HG02588 (cell line): ENCODE measurements around the gene ZNF385C.

Source experiments
- ATAC-seq: cut with Tn5 transposase; IDR thresholded peaks from one replicate; pipeline ENCODE4 v1.9.1; 2021; ENCODE audit warnings: mild to moderate bottlenecking, moderate library complexity; ENCODE audit not compliant: unreplicated experiment

ZNF385C gene

DNA sequence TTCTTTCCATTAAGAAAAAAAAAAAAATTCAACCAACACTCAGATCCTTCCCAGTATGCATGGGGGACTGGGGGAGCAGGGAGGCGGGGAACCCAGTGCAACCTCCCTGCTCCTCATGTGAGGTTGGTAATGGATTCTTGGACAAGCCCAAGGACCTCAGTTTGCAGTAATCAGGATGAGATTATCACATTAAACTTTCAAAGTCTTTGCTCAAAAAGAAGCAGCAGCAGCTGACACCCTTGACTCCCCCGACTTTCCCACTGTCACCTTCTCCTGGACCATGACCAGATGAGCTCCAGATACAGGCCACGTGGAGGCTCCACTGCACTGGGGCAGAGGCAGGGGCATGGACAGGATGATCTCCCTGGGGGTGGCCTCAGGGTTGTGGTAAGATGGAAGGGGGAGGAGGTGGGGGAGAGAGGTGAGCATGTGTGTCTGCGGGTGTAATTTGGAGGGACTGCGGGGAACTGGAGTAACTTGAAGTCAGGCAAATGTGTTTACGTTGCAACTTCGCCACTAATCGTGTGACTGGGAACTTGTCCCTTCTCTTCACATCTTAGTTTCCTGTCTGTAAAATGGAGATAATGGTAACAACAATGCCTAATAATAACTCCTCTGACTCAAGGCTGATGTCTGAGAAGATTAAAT is 19.8 kb downstream of the ZNF385C start:
- ATAC-seq: no peak

DNA sequence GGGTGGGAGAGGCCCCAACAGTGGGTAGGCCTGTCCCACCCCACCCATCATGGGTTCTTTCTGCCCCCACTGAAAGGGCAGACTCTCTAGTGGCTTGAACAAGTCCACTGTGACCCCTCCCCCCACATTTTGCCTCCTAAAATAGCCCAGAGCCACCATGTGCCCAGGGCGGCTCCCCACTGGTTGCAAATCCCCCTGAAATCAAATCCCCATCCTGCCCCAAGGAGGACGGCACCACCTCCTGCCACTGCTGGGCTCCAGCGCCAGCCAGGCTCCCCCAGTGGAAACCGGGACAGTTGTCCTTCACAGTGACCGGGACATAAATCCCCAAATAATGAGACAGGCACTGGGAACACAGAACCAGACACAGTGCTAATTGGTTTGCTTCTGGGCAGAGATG is 20.5 kb downstream of the ZNF385C start:
- no peak for ATAC-seq

DNA sequence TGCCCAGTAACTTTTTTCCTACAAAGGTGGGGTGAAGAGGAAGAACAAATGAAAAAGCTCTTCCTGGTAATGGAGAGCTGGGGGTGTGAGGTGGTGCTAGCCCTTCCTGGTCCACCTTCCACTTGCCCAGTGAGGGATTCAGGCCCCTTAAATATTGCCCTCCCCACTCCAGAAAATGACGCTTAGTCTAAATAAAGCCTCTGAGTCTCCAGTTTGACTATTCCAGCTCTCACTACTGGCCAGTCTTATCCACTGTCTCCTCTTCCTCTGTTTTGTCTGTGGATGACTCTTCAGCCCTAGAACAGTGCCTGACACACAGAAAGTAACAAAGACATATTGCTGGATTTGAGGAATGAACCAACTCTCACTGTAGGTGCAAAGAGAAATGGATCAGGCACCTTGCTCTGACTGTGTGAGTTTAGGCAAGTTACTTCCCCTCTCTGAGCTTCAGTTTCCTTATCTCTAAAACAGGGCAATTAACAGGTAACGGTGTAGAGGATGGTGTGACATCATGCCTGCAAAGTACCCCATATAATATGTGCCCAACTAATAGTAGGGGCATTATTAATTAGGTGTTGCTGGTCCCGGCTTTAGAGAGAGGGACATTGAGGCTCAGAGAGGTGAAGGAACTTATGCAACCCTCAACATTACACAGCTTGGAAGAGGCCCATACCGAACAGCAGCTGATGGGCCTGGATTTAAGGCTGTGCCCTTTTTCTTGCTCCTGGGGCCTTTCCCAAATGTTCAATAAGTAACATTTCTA is 21.3 kb downstream of the ZNF385C start:
- ATAC-seq: no peak

DNA sequence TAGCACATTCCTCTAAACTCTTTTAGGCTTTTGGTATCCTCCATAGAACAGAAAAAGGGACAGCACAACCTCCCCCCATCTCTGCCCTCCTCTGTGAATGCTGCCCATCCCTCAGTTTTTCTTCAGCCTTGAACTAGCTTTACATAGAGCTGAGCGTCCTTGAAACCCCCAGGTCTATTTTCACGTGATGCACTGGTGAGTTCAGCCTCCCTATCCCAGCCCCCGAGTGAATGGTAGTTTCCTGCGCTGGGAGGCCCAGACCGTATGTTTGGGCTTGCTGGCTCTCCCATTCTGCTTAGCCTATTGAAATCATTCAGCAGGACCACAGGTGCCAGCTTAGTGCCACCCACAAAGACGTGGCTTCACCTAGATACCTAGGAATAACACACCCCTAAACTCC is 22.5 kb downstream of the ZNF385C start:
- no peak for ATAC-seq

DNA sequence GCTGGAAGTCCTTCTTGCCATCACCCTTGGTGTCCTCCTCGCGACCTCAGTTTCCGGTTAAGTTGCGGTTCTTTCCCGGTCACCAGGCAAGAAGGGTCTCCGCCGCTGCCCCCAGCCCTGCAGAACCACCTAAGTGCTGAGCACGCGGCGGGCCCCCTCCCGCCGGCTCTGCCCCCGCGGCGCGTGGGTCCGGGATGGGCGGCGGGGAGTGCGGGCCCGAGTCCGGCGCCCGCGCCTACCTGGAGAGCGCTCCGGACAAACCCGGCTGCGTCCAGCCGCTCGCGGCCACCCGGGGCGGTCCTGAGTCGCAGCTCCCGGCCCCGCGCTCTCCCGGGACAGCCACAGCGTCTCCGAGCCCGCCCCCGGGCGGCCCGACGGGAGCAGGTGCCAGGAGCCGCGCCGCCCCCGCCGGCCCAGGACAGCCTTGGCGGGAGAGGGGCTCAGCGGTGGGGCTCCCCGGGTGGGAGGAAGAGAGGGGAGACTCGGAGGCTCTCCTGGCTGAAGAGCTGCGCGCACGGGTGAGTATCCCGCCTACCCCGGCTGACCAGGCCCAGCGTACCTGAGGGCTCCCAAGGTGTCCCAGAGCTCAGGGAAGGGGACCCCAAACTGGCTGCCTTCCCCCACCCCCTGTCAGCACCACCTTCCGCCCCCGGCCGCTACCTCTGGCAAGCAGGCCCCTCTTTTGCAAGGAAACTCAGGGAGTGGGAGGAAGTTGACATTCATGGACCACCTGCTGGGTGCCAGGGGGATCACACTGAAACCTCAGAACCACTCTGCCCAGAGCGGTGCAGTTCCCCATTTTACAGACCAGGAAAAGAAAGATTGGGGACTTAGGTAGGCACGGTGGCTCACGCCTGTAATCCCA is 25.7 kb downstream of the ZNF385C start:
- no peak for ATAC-seq

DNA sequence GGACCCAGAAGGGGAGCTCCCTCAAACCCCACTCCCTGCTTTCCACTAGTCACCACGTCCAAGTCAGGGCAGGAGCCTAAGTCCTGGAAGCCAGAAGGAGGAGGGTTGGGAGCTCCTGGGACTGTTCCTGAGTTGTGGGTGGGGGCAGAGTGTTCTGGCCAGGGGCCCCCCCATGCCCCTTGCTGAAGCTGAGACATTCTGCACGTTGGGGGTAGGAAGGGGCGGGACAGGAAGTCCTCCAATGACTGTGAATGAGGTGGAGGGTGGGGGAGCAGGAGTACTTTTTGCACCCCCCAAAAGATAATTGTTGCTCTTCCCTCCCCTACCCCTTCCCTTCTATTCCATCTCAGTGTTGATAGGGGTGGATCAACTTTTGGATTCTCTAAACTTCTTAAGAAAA is 26.5 kb downstream of the ZNF385C start:
- ATAC-seq: no peak

DNA sequence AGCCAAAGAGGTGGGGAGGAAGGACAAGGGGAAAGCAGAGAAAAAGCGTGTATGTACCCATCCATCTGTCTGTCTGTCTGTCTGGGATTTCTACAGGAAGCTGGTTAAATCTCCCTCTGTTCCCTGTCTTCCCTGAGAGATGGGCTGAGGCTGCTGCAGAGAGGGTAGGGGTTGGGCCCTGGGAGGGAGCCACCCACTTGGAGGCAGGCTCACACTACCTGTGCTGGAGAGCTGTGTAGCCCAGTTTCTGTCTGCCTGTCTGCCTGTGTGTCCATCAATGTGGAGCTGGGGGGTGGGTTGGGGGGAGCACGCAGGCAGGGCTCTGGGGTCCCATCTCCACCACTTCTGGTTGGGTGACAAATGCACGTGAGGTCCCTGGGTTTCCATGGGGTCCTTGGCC is 29.3 kb downstream of the ZNF385C start:
- ATAC-seq: no peak

DNA sequence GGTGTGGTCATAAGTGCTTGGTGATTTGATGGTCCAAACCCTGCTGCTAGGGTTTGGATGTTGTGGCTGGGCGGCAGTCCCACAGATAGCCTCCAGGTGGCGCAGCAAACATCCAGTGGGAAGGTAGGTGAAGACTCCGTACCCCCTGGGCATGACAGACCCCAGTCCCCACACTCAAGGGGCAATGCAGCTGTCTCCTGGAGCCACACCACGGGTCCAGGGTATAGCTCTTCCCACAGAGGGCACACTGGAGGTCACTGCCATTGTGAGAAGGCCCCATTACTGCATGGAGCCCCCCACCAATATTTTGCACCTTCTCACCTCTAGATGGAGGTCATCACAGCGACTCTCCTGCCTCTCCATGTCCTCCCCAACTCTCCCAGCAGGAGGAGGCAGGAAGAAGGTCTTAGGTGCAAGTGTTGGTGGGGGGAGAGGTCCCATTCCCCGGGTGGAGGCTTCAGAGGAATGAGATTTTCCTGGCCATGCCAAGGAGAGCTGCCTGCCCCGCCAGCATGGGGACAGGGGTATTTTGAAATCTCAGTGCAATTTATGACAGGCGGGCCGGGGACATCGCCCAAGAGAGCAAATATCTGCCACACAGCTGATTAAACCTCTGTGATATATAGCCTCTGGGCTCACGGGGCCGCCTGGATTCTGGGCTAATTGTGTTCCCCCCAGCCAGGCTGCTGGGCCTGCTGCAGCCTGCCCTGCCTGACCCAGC is 30.7 kb downstream of the ZNF385C start:
- ATAC-seq: no peak

DNA sequence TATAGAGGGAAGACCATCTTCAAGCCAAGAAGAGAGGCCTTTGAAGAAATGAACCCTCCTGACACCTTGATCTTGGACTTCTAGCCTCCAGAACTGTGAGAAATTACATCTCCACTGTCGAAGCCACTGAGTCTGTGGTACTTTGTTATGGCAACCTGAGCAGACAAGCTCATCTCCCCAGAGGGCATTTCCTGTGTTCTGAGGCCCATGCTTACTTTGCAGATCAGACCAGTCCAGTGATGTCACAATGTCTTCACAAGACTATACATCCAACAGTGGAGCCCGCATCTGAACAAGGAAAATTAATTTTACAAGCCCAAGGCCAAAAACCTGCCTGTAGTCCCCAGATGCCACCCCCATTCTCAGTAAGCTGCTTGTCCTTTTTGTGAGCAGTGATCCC is 33.1 kb downstream of the ZNF385C start:
- no peak for ATAC-seq

DNA sequence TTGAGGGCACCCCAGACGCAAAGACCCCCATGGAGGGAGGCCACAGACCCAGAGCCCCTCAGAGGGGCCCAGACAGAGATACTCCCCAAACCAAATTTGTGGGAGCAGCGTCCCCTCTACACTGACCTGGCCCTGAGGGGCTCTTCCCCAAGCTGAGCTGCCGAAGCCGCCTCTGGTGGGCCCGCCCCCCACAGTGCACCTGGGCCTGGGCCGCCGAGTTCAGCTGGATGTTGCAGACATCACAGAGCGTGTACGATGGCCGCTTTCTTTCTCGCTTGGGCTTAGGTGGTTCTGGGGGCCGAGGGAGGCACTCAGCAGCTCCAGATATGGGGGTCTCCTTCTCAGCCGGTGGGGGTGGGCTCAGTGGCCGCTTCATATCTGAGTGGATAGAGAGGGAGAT is 35.6 kb downstream of the ZNF385C start:
- no peak for ATAC-seq

DNA sequence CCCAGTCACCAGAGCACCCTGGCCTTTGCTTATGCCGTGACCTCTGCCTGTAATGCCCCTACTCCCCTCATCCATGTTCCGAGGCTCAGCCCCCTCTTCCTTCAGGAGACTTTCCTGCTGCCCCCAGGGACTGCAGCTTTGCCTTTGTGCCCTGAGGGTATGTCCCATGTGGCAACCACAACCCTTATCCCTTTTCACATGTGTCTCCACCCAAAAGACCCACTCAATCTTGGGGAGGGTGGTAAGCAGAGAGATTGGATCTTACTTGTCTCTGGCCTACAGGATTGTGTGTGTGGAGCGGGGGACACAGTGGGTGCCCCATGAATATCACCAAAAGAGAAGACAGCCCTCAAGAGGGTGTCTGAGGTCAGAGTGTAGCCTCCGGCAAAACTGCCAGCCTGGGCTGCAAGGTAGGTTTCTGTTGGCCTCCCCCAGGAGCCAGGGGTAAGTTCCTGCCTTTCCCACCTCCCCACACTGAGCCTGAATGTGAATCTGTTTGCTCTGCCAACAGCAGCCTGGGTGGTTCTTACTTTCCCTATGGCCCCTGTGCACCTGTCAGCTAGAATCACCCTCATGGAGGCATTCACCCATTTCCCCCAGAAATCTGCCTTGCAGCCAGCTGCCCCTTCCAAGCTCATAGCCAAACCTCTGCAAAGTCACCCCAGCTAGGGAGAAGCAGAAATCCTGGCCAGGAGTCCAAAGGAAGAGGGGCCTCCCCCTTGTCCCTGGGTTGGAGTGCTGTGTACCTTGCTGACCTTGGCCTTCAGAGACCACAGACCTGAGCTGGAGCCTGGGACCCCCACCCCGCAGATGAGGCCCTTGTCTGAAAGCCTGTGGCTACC is 36.4 kb downstream of the ZNF385C start:
- no peak for ATAC-seq

DNA sequence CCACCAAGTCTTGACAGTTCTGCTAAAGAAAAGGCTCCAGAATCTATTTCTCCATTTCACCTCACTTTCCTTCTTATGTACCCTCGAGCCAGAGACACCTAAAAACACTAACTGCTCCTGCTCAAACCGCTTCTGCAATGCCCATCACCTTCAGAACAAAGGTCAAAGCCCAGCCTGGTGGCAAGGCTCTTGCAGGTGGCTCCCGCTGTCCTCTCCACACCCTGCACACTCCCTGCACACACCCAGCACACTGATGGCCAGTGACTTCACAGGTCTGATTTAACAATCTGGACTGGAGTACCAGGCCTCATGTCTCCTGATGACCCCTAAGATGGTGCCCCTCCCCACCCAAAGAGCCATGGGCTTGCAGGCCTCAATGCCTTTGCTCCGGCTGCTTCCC is 38.0 kb downstream of the ZNF385C start:
- no peak for ATAC-seq

DNA sequence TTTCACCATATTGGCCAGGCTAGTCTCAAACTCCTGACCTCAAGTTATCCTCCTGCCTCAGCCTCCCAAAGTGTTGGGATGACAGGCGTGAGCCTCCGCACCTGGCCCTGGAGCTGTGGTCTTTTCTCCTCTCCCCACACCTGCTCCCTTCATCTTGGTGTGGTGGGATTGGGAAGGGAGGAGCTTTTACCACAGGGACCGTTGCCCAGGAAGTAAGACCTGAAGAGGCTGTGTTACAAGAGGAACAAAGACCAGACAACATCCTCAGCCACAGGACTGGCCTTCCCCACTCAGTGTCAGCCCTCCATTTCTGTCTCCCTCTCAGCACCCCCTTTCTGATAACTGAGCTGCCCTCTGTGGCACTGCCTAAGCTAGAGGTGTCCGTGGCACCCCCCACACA is 38.5 kb downstream of the ZNF385C start:
- no peak for ATAC-seq

DNA sequence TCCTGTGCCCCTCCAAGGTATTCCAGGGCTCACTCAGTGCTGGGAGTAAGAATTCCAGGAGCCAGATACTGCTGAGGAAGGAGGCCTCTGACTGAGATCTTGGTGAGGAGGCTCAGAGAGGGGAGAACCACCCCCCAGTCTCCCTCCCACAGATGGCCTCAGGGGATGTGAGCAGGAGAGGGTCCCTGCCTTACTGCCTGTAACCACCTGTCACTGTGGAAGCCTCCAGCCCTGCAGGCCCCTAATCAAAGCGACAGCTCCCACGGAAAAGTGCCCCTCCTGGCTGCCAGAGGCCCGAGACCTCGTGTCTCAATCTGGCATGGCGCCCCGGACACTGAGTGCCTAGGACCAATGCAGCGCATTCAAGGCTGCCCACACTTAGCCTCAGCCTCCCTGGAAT is 40.2 kb downstream of the ZNF385C start:
- ATAC-seq: no peak

DNA sequence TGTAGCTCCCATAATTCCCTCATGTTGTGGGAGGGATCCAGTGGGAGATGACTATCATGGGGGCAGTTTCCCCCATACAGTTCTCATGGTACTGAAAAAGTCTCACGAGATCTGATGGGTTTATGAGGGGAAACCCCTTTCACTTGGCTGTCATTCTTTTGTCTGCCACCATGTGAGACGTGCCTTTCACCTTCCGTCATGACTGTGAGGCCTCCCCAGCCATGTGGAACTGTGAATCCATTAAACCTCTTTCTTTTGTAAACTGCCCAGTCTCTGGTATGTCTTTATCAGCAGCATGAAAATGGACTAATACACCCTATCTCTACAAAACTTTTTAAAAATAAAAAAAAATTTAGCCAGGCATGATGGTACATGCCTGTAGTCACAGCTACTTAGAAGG is 41.6 kb downstream of the ZNF385C start:
- ATAC-seq: no peak

DNA sequence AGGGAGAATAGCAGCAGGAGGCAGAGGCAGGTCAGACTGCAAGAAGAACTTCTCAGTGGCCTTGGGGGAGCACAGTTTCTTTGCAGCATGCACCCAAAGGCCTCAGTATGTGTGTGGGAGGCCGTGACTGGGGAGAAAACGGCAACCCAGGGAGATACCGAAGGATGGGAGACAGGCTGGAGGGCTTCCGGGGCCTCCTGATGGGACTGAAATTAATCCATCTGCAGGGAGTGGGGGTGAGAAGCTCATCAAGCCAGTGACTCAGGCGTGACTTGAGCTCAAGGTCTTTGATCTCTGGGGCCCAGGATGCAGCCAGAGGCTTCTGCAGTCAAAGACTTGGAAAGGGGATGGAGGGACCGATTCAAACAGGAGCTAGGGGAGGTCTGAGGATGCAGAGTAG is 42.8 kb downstream of the ZNF385C start:
- no peak for ATAC-seq

DNA sequence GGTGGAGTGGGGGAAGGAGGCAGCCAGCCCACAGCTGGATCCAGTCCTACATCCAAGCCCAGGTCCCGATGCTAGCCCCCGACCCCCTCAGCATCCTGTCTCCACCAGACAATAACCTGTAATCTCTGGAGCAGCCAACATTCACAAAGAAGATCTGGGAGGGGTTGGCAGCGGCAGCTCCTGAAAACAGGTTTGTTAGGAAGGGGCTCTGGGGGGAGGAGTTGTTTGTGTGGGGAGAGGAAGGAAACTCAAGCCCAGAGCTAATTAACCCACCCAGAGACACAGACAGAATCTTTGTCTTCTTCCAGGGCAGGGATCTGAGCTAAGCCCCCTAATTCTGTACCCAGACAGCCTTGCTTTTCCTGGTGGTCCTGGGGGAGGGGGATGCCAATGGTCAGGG is 43.2 kb downstream of the ZNF385C start:
- ATAC-seq: no peak

DNA sequence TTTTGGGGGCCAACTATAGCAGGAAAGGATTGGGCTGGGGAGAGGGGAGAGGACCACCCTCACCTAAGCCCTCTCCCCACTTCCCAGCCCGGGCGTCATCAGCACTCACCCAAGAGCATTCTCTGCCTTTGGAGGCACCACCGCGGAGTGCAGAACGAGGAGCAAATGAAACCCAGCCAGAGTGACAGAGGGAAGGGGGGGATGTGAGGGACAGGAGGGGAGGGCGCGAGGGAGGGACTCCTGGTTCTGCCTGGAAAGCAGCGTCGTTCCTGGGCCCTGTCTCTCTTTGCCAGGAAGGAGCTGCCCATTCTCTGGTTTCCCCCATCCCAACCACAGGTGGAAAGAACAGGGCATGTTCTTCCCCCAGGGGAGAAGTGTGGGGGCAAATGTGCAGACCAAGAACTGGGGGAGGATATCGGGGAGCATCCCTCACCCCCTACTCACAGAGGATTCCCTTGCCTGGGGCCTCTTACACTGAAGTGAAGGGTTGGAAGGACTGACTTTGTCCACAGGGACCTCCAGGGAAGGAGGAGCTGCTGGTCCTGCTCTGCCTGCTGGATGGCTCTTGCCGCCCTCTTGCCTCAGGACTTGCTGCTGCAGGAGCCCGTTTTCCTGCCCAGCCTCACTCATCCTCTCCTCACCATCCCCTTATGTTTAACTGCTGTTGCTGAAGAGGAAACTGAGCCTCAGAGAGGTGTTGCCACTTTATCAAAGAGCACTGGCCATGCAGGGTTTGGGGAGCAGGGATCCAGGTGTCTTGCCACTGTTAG is 44.4 kb downstream of the ZNF385C start:
- ATAC-seq: no peak

DNA sequence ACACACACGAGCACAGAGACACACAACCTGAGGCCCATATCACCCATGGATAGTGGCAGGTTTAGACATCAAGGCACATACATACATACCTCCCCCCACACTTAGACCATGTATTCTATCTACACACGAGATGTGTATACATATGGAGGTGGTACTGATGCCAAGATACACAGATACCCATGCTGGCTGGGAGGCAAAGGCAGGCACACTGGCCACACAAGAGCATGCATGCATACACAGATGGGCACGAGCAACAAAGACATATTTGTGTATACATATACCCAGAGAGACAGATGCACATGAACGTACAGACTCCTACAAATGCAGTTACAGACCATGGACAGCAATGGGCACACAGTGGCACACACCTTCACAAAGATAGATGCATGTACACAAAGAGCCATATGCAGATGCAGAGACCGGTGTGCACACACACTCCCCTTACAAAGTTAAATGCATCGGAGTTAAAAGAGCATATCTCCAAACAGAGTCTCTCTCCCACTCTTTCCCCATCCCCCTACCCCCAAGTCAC is 45.9 kb downstream of the ZNF385C start:
- ATAC-seq: no peak
